ENCODE data around the gene HIVEP1.

Gene HIVEP1

GRCh38 chr6:11979866-11980265, 32.2 kb upstream of the HIVEP1 start:
- no peak for TF ChIP-seq CTCF (IDR thresholded peaks at IDR 0.05; ENCODE audit: low read depth, low read length)
- H3K4me3 ChIP-seq (ENCODE audit: low read depth, low read length): no peak overlapping the region
- H3K27me3 ChIP-seq: peaks cover 24% of the 10 kb centered on the region

GRCh38 chr6:11983306-11983705, 28.8 kb upstream of the HIVEP1 start:
- Histone ChIP-seq H3K9me3 (no peaks in the 10 kb centered on the region), H3K4me3 (ENCODE audit: low read depth, low read length) (no peak overlapping the region), H3K4me1 (no peaks in the 10 kb centered on the region), H3K36me3 (no peaks in the 10 kb centered on the region), H3K27me3 (peaks cover 34% of the 10 kb centered on the region)
- no peak for TF ChIP-seq CTCF (IDR thresholded peaks at IDR 0.05; ENCODE audit: low read depth, low read length)
- no peak for DNase-seq

More at GRCh38 chr6:11979866-11980265, 32.2 kb upstream of the HIVEP1 start:
- H3K9me3 ChIP-seq: no peaks in the 10 kb centered on the region
- no peak for DNase-seq
- H3K4me1 ChIP-seq: no peaks in the 10 kb centered on the region
- H3K36me3 ChIP-seq: no peaks in the 10 kb centered on the region

- Histone ChIP-seq H3K27me3 (peaks cover 38% of the 10 kb centered on the region), H3K9me3 (no peaks in the 10 kb centered on the region), H3K4me1 (no peaks in the 10 kb centered on the region), H3K4me3 (ENCODE audit: low read depth, low read length) (no peak overlapping the region), H3K36me3 (no peaks in the 10 kb centered on the region)
- TF ChIP-seq CTCF (IDR thresholded peaks at IDR 0.05; ENCODE audit: low read depth, low read length): no peak
- DNase-seq: no peak
Measured at GRCh38 chr6:11987386-11987785, 24.7 kb upstream of the HIVEP1 start.

- DNase-seq: no peak
- no peak for TF ChIP-seq CTCF (IDR thresholded peaks at IDR 0.05; ENCODE audit: low read depth, low read length)
- no peaks in the 10 kb centered on the region for H3K4me1 ChIP-seq
Measured at GRCh38 chr6:11989386-11989785, 22.7 kb upstream of the HIVEP1 start.

GRCh38 chr6:11992086-11992485, 20.0 kb upstream of the HIVEP1 start:
- no peak for DNase-seq
- no peak for TF ChIP-seq CTCF (IDR thresholded peaks at IDR 0.05; ENCODE audit: low read depth, low read length)
- H3K27me3 ChIP-seq: peaks cover 16% of the 10 kb centered on the region
- H3K9me3 ChIP-seq: no peaks in the 10 kb centered on the region
- no peaks in the 10 kb centered on the region for H3K36me3 ChIP-seq
- no peak overlapping the region for H3K4me3 ChIP-seq (ENCODE audit: low read depth, low read length)
- no peaks in the 10 kb centered on the region for H3K4me1 ChIP-seq

More at GRCh38 chr6:11989386-11989785, 22.7 kb upstream of the HIVEP1 start:
- Histone ChIP-seq H3K36me3 (no peaks in the 10 kb centered on the region), H3K4me3 (ENCODE audit: low read depth, low read length) (no peak overlapping the region), H3K27me3 (peaks cover 24% of the 10 kb centered on the region), H3K9me3 (no peaks in the 10 kb centered on the region)

- no peaks in the 10 kb centered on the region for H3K36me3 ChIP-seq
- no peak for TF ChIP-seq CTCF (IDR thresholded peaks at IDR 0.05; ENCODE audit: low read depth, low read length)
- H3K9me3 ChIP-seq: no peaks in the 10 kb centered on the region
- DNase-seq: no peak
- H3K4me1 ChIP-seq: no peaks in the 10 kb centered on the region
- H3K27me3 ChIP-seq: peaks cover 19% of the 10 kb centered on the region; the same call in 1 of the 2 replicates
- H3K4me3 ChIP-seq (ENCODE audit: low read depth, low read length): no peak overlapping the region
Measured at GRCh38 chr6:11994875-11995461, 17.1 kb upstream of the HIVEP1 start.

Measured in BE2C (cell line).